ENCODE results near the gene DBP. TPM values are rescaled to one million over a fixed set of nuclear protein-coding genes. Genes with fewer than 3 reads are reported as not detected.

Gene DBP
- total and polyA plus RNA-seq, 8 donors: 6.4 to 11.1 (median 9.5) TPM

DNA sequence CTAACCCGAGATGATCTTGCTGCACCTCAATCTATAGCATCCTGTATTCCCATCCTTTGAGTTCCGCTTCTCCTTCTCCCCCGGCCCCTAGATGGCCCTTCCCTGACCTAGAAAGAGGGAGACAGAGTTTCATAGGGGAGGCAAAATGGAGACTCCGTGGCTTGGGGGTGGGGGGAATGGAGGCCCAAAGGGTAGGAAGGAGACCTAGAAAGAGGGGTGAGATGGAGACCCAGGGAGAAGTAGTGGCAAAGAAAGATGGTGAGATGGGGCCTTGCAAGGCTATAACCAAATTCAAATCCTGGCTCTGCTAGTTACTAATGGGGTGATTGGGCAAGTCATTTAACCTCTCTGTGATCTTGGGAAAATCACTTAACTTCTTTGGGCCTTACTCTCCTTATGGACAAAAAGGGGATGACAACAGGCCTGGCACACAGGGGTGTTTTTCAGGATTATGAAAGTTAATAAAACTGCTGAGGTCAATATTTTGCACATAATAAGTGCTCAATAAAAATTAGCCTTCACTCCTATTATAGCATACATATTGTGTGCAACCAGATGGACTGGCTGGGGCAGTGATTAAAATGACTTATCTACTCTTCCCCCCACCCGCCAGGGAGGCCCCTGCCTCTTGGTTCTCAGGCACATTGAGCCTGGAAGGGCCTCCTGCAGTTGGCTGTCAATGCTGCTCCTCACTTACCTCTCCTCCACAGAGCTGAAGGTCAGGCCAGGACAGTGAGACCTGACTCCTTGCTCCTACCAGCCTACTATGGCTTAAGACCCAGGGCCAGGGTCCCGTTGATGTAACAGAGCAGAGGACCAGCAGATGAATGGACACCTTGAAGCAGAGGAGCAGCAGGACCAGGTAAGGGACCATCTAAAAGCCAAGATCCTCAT is 17.2 kb downstream of the DBP start:
- Histone ChIP-seq H3K4me1 (peaks cover 20 to 83% of the 10 kb centered on the region in 2 donors), H3K9me3 (no peaks in the 10 kb centered on the region), H3K27ac (peak overlapping the region; percentile 92 to 94), H3K36me3 (peaks cover 0 to 34% of the 10 kb centered on the region in 2 donors), H3K4me3 (peak overlapping the region; percentile 75 to 87), H3K27me3 (no peaks in the 10 kb centered on the region)
- intact Hi-C loops (cut with DNase I): no loop called here
- no peak for ATAC-seq
- TF ChIP-seq CTCF (IDR thresholded peaks at IDR 0.05): no peak
- peak in 1 of 4 donors; percentile 25 for DNase-seq

GRCh38 chr19:48618916-48619691 is 18.1 kb downstream of the DBP start, which contains the start of the genes RPL18 and SPHK2:
TSS of gene RPL18 (minus strand) at chr19:48619178. CDS start at chr19:48619143, 35 bp downstream.
TSS of gene SPHK2 (plus strand) at chr19:48619506. CDS start at chr19:48620515, 1,009 bp downstream.
- Histone ChIP-seq H3K4me3 (peak within 1 kb of the TSS; percentile 75 to 87), H3K9me3 (no peaks in the 10 kb centered on the region), H3K27ac (peak within 1 kb of the TSS; percentile 92 to 94), H3K27me3 (no peaks in the 10 kb centered on the region), H3K36me3 (peaks cover 0 to 40% of the 10 kb centered on the region in 2 donors), H3K4me1 (peaks cover 20 to 74% of the 10 kb centered on the region in 2 donors)
- intact Hi-C loops (cut with DNase I): no loop called here
- DNase-seq: peak; percentile 99 to 100 (median 99)
- peak; percentile 82 for ATAC-seq
- TF ChIP-seq CTCF (IDR thresholded peaks at IDR 0.05): no peak

DNA sequence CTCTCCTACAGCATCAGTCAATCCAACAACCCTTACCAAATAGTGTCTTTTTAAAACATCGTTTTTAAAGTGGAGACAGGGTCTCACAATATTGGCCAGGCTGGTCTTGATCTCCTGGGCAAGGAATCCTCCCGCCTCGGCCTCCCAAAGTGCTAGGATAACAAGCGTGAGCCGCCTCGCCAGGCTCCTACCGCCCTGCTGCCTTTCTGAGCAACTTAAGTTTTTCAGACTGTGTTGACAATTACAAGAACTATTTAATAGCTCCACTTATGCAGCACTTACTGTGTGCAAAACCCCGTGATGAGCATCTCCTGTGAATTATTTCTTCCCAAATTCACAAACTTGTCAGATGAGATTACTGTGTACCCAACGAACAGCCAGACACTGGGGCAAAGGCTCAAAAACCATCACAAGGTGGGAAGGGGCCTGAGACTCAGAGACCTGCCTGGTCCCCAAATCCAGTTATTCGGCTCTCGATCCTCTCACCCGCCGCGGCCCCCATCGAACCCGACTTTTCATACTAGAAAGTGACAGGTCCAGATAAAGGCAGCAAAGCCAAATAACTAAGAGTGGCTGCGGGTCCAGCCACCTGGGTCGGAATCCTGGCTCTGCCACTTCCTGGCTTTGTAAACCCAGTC is 18.8 kb downstream of the DBP start:
- Histone ChIP-seq H3K27ac (peak overlapping the region; percentile 92 to 94), H3K4me1 (peaks cover 20 to 67% of the 10 kb centered on the region in 2 donors), H3K27me3 (no peaks in the 10 kb centered on the region), H3K4me3 (peak overlapping the region; percentile 75 to 87), H3K9me3 (no peaks in the 10 kb centered on the region), H3K36me3 (peaks cover 0 to 40% of the 10 kb centered on the region in 2 donors)
- ATAC-seq (no peak), DNase-seq (no peak)
- no peak for TF ChIP-seq CTCF (IDR thresholded peaks at IDR 0.05)
- intact Hi-C loops (cut with DNase I): no loop called here

DNA sequence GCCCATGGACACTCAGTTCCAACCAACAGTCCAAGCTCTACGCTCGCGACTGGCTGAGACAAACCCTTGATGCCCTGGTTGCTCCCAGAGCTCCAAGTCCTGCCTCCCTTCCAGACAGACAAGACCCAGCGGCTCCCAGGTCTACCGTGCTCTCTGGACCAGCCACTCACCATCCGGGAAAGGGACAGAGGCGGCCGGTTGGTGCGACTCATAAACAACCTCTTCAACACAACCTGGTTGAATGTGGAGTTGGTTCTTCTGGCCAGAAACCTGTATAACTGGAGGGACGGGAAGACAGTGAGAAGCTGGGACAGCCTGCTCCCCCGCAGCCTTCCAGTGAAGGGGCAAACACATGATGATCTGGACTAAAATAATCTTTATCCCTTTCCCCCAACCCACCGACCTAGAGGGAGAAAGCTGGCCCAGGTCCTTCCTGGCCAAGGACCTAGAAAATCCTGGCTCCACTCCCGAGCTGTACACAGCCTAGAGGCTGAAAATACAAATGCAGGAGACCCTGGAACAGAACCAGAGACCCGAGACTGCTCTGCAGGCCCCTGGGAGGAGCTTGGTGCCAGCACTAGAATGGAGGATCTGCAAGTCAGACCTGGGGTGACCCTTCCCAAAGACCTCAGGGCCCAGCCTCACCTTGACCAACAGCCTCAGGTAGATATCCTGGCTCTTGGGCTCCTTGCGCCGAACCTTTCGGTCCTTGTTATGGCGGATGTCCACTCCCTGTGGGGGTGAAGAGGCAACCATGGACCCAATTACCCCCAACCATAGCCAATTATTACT is 19.8 kb downstream of the DBP start:
- peak in 1 of 4 donors; percentile 37 for DNase-seq
- no peak for TF ChIP-seq CTCF (IDR thresholded peaks at IDR 0.05)
- Histone ChIP-seq H3K4me1 (peaks cover 20 to 57% of the 10 kb centered on the region in 2 donors), H3K9me3 (no peaks in the 10 kb centered on the region), H3K4me3 (peak overlapping the region; percentile 75 to 87), H3K27ac (peak overlapping the region; percentile 5 to 92), H3K36me3 (peaks cover 0 to 40% of the 10 kb centered on the region in 2 donors), H3K27me3 (no peaks in the 10 kb centered on the region)
- intact Hi-C loops (cut with DNase I): no loop called here
- ATAC-seq: no peak
